HepG2 (cell line): Measurements from ENCODE around the gene CARMIL3. TPM values are rescaled to one million over a fixed set of nuclear protein-coding genes. Genes with fewer than 3 reads are reported as not detected.

ENCODE experiments used
- CTCF ChIP-seq: sonication (generic); formaldehyde crosslinking; IDR thresholded peaks from 2 replicates; pipeline ENCODE4 v1.5.0; 2020; ENCODE audit warnings: mild to moderate bottlenecking, missing genetic modification reagents, moderate library complexity
- EED ChIP-seq: sonication (generic); formaldehyde crosslinking; IDR thresholded peaks from 2 replicates; pipeline ENCODE4 v1.5.0; 2020; ENCODE audit warnings: mild to moderate bottlenecking, missing genetic modification reagents
- ETS1 ChIP-seq: sonication (generic); formaldehyde crosslinking; IDR thresholded peaks from 2 replicates; pipeline ENCODE4 v1.4.0; 2020; ENCODE audit warnings: missing genetic modification reagents
- HHEX ChIP-seq: IDR thresholded peaks from 2 replicates; pipeline ENCODE4 v1.6.1; 2016; ENCODE audit warnings: control low read depth
- HIC2 ChIP-seq: sonication (generic); formaldehyde crosslinking; IDR thresholded peaks from 2 replicates; pipeline ENCODE4 v1.9.0; 2022; ENCODE audit warnings: low read depth, missing genetic modification reagents
- HINFP ChIP-seq: sonication (generic); formaldehyde crosslinking; IDR thresholded peaks from 2 replicates; pipeline ENCODE4 v1.4.0; 2020; ENCODE audit warnings: low read depth, mild to moderate bottlenecking, missing genetic modification reagents
- KLF11 ChIP-seq: IDR thresholded peaks from 2 replicates; pipeline ENCODE4 v1.6.1; 2016; ENCODE audit warnings: missing compliant biosample characterization
- MIER3 ChIP-seq: IDR thresholded peaks from 2 replicates; pipeline ENCODE4 v1.6.1; 2016; ENCODE audit warnings: missing compliant biosample characterization, borderline replicate concordance
- NFE2L1 ChIP-seq: sonication (generic); formaldehyde crosslinking; IDR thresholded peaks from 2 replicates; pipeline ENCODE4 v1.4.0; 2020; ENCODE audit warnings: missing genetic modification reagents, mild to moderate bottlenecking, borderline replicate concordance
- POLR2AphosphoS5 ChIP-seq: IDR thresholded peaks from 2 replicates; pipeline ENCODE4 v1.6.1; 2012; ENCODE audit warnings: low read depth, low read length
- SNAPC2 ChIP-seq: sonication (generic); formaldehyde crosslinking; IDR thresholded peaks from 2 replicates; pipeline ENCODE4 v1.8.1; 2022; ENCODE audit warnings: mild to moderate bottlenecking, missing genetic modification reagents
- ZNF318 ChIP-seq: sonication (generic); formaldehyde crosslinking; IDR thresholded peaks from 2 replicates; pipeline ENCODE4 v1.4.0; 2020; ENCODE audit warnings: mild to moderate bottlenecking, missing genetic modification reagents
- ZNF724P ChIP-seq: sonication (generic); formaldehyde crosslinking; IDR thresholded peaks from 2 replicates; pipeline ENCODE4 v1.8.0; 2022; ENCODE audit warnings: missing genetic modification reagents, borderline replicate concordance
- ZNF878 ChIP-seq: sonication (generic); formaldehyde crosslinking; IDR thresholded peaks from 2 replicates; pipeline ENCODE4 v1.8.1; 2023; ENCODE audit warnings: mild to moderate bottlenecking, missing genetic modification reagents, moderate library complexity
- polyA plus RNA-seq, 8 experiments: library from polyadenylated mRNA; depleted of rRNA in 3 of 8; stranded (reverse) in 7 of 8; unstranded in 1 of 8; fragments of >200 nt; fragmentation: Illumina TruSeq in 4 of 8; extraction: Trizol in 4 of 8; gene quantifications; 2 replicates each; pipeline versions ENCODE4 v1.2.1 to v1.2.3, GENCODE V29; 2011 to 2016; ENCODE audit warnings: low read depth in 4 of 8, missing spikeins in 1 of 8, mixed read lengths in 1 of 8; ENCODE audit not compliant: insufficient read depth in 1 of 8
- total RNA-seq, 5 experiments: library from RNA; depleted of rRNA; stranded (reverse); fragments of >200 nt; fragmentation: Illumina TruSeq; extraction: Trizol; gene quantifications; 2 replicates each; pipeline ENCODE4 v1.2.3, GENCODE V29; 2016; ENCODE audit warnings: low read depth in 1 of 5

Gene CARMIL3
- total and polyA plus RNA-seq, 2 of the 13 experiments (the other 11 are each of a cell fraction or from before 2014, with no cell fraction given): 0.27 to 0.55 TPM

- TF ChIP-seq POLR2AphosphoS5: no peak
- no peak for TF ChIP-seq ETS1 (CRISPR knock-in tag)
- TF ChIP-seq EED (CRISPR knock-in tag): no peak
- TF ChIP-seq SNAPC2 (CRISPR knock-in tag): peak; percentile 30; the same call in 1 of the 2 replicates
- no peak for TF ChIP-seq MIER3 (CRISPR knock-in tag)
- TF ChIP-seq KLF11 (CRISPR knock-in tag): no peak
- TF ChIP-seq HINFP (CRISPR knock-in tag): no peak; the same call in 1 of the 2 replicates
- TF ChIP-seq HHEX (CRISPR knock-in tag): no peak
- TF ChIP-seq NFE2L1 (CRISPR knock-in tag): 0 out of 2 replicates have a peak, but pooled peaks have one; percentile 64
- TF ChIP-seq ZNF878 (CRISPR knock-in tag): no peak
- TF ChIP-seq ZNF724P (CRISPR knock-in tag): peak; percentile 92
- 0 out of 2 replicates have a peak, but pooled peaks have one; percentile 10 for TF ChIP-seq CTCF (CRISPR knock-in tag)
- peak; percentile 57; the same call in 1 of the 2 replicates for TF ChIP-seq HIC2 (CRISPR knock-in tag)
- TF ChIP-seq ZNF318: peak; percentile 36; the same call in 1 of the 2 replicates
Observed at GRCh38 chr14:24115422-24116127, 63.8 kb downstream of the CARMIL3 start (continued).
